H9 (cell line): ENCODE data around the gene TRMT61A. TPM values are rescaled to one million over a fixed set of nuclear protein-coding genes. Genes with fewer than 3 reads are reported as not detected.

Experiments
- DNase-seq: peaks from one replicate; pipeline ENCODE4 v3.0.0-alpha.2; 2017
- H2AFZ ChIP-seq: one replicate; pipeline ENCODE4 v1.6.1; 2013; ENCODE audit warnings: mild to moderate bottlenecking, low read length, control low read depth, moderate library complexity
- H2AK5ac ChIP-seq: 2 replicates; pipeline ENCODE4 v1.6.1; 2013; ENCODE audit warnings: low read length, control low read depth, mixed read lengths; ENCODE audit not compliant: insufficient read length
- H2BK120ac ChIP-seq: one replicate; pipeline ENCODE4 v1.6.1; 2013; ENCODE audit warnings: low read depth, mild to moderate bottlenecking, low read length, control low read depth, inconsistent platforms; ENCODE audit not compliant: poor library complexity, severe bottlenecking
- H2BK12ac ChIP-seq: 2 replicates; pipeline ENCODE4 v1.6.1; 2013; ENCODE audit warnings: low read length, control low read depth, mixed read lengths, low read depth; ENCODE audit not compliant: insufficient read length
- H2BK15ac ChIP-seq: 2 replicates; pipeline ENCODE4 v1.6.1; 2013; ENCODE audit warnings: low read depth, low read length, control low read depth
- H2BK20ac ChIP-seq: one replicate; pipeline ENCODE4 v1.6.1; 2013; ENCODE audit warnings: low read depth, mild to moderate bottlenecking, low read length, control low read depth, inconsistent platforms; ENCODE audit not compliant: poor library complexity, severe bottlenecking
- H2BK5ac ChIP-seq: 2 replicates; pipeline ENCODE4 v1.6.1; 2013; ENCODE audit warnings: low read length, control low read depth, mixed read lengths; ENCODE audit not compliant: insufficient read length
- H3K14ac ChIP-seq: 2 replicates; pipeline ENCODE4 v1.6.1; 2013; ENCODE audit warnings: low read length, control low read depth; ENCODE audit not compliant: insufficient read depth
- H3K18ac ChIP-seq: 2 replicates; pipeline ENCODE4 v1.6.1; 2013; ENCODE audit warnings: low read depth, mild to moderate bottlenecking, mixed read lengths, low read length, control low read depth; ENCODE audit not compliant: insufficient read length
- H3K23ac ChIP-seq: 2 replicates; pipeline ENCODE4 v1.6.1; 2013; ENCODE audit warnings: low read length, control low read depth, mixed read lengths, low read depth; ENCODE audit not compliant: insufficient read length
- H3K23me2 ChIP-seq: 2 replicates; pipeline ENCODE4 v1.6.1; 2013; ENCODE audit warnings: low read depth, mild to moderate bottlenecking, mixed read lengths, low read length, control low read depth; ENCODE audit not compliant: insufficient read length, poor library complexity, severe bottlenecking
- H3K27ac ChIP-seq: 2 replicates; pipeline ENCODE4 v1.5.1; 2013; ENCODE audit warnings: low read length, control low read depth, mixed read lengths, low read depth; ENCODE audit not compliant: insufficient read length
- H3K27me3 ChIP-seq: 2 replicates; pipeline ENCODE4 v1.6.1; 2013; ENCODE audit warnings: low read length, control low read depth, inconsistent platforms; ENCODE audit not compliant: insufficient read depth
- H3K4ac ChIP-seq: 2 replicates; pipeline ENCODE4 v1.6.1; 2013; ENCODE audit warnings: low read depth, mild to moderate bottlenecking, control low read depth, inconsistent platforms, low read length, moderate library complexity
- H3K4me1 ChIP-seq: 2 replicates; pipeline ENCODE4 v1.6.1; 2013; ENCODE audit warnings: low read length, control low read depth, inconsistent platforms; ENCODE audit not compliant: insufficient read depth
- H3K4me2 ChIP-seq: 2 replicates; pipeline ENCODE4 v1.6.1; 2013; ENCODE audit warnings: low read length, control low read depth, mixed read lengths; ENCODE audit not compliant: insufficient read length, insufficient read depth
- H3K56ac ChIP-seq: 2 replicates; pipeline ENCODE4 v1.6.1; 2013; ENCODE audit warnings: low read depth, mild to moderate bottlenecking, mixed read lengths, low read length, control low read depth; ENCODE audit not compliant: insufficient read length
- H3K79me1 ChIP-seq: 2 replicates; pipeline ENCODE4 v1.6.1; 2013; ENCODE audit warnings: low read depth, mild to moderate bottlenecking, moderate library complexity, low read length, control low read depth, inconsistent platforms; ENCODE audit not compliant: insufficient read depth, poor library complexity, severe bottlenecking
- H3K79me2 ChIP-seq: 2 replicates; pipeline ENCODE4 v1.6.1; 2013; ENCODE audit warnings: low read length, control low read depth, inconsistent platforms; ENCODE audit not compliant: insufficient read depth
- H3K9ac ChIP-seq: 2 replicates; pipeline ENCODE4 v1.6.1; 2013; ENCODE audit warnings: low read length, control low read depth, mixed read lengths; ENCODE audit not compliant: insufficient read length; ENCODE audit errors: extremely low read depth
- H3K9me3 ChIP-seq: one replicate; pipeline ENCODE4 v1.6.1; 2013; ENCODE audit warnings: low read depth, low read length, inconsistent platforms; ENCODE audit not compliant: control insufficient read depth
- H3T11ph ChIP-seq: one replicate; pipeline ENCODE4 v1.6.1; 2013; ENCODE audit warnings: mild to moderate bottlenecking, low read length, control low read depth, inconsistent platforms
- H4K20me1 ChIP-seq: one replicate; pipeline ENCODE4 v1.6.1; 2013; ENCODE audit not compliant: control insufficient read depth, insufficient read length, insufficient read depth
- H4K5ac ChIP-seq: 2 replicates; pipeline ENCODE4 v1.6.1; 2013; ENCODE audit warnings: low read depth, mild to moderate bottlenecking, mixed read lengths, low read length, control low read depth; ENCODE audit not compliant: insufficient read length
- H4K8ac ChIP-seq: replicated peaks from 2 replicates; pipeline ENCODE4 v1.6.1; 2013; ENCODE audit warnings: low read length, control low read depth, mixed read lengths, low read depth; ENCODE audit not compliant: insufficient read length
- H4K91ac ChIP-seq: 2 replicates; pipeline ENCODE4 v1.6.1; 2013; ENCODE audit warnings: low read depth, mild to moderate bottlenecking, moderate library complexity, mixed read lengths, low read length, control low read depth; ENCODE audit not compliant: insufficient read length
- H3K27ac Mint-ChIP-seq, 3 experiments: 2 replicates in 2 of 3; 3 replicates in 1 of 3; pipeline ENCODE4 v1.8.0; 2020 to 2021; ENCODE audit warnings: mixed read lengths in 3 of 3, mild to moderate bottlenecking in 1 of 3, moderate library complexity in 1 of 3
- H3K27me3 Mint-ChIP-seq: 2 replicates; pipeline ENCODE4 v1.8.0; 2021; ENCODE audit warnings: low read depth, mild to moderate bottlenecking, moderate library complexity, mixed read lengths
- H3K36me3 Mint-ChIP-seq, 3 experiments: 2 replicates in 2 of 3; 3 replicates in 1 of 3; pipeline ENCODE4 v1.8.0; 2020 to 2021; ENCODE audit warnings: low read depth in 3 of 3, mixed read lengths in 3 of 3; ENCODE audit not compliant: insufficient read depth in 1 of 3
- H3K4me1 Mint-ChIP-seq, 2 experiments: 2 replicates each; pipeline ENCODE4 v1.8.0; 2020; ENCODE audit warnings: mixed read lengths in 2 of 2
- H3K4me3 Mint-ChIP-seq, 2 experiments: 2 replicates in 1 of 2; 3 replicates in 1 of 2; pipeline ENCODE4 v1.8.0; 2020 to 2021; ENCODE audit warnings: mild to moderate bottlenecking in 2 of 2, mixed read lengths in 2 of 2, moderate library complexity in 1 of 2
- H3K9me3 Mint-ChIP-seq, 2 experiments: 2 replicates in 1 of 2; 3 replicates in 1 of 2; pipeline ENCODE4 v1.8.0; 2020; ENCODE audit warnings: mild to moderate bottlenecking in 2 of 2, mixed read lengths in 2 of 2, moderate library complexity in 1 of 2
- CTCF ChIP-seq: fragments of 200-600 bp; sonication (generic); conservative IDR thresholded peaks from 3 replicates; pipeline ENCODE4 v1.8.0; 2021; ENCODE audit warnings: antibody characterized with exemption, mild to moderate bottlenecking
- WGBS: extraction: QIAGEN DNeasy Blood & Tissue Kit; methylation state at CpG from one replicate; pipeline ENCODE4 v1.1.7; 2013; ENCODE audit warnings: missing lambda C conversion rate, low lambda C conversion rate, mixed read lengths; ENCODE audit not compliant: insufficient read length; ENCODE audit errors: extremely low coverage; 5-methylcytosine and 5-hydroxymethylcytosine counted together
- total RNA-seq: library from RNA; stranded (reverse); gene quantifications from 2 replicates; pipeline ENCODE4 v1.2.1, GENCODE V29; 2021

Gene TRMT61A
- total RNA-seq, 1 experiment from 2014 or later, result 21.9 TPM

DNA sequence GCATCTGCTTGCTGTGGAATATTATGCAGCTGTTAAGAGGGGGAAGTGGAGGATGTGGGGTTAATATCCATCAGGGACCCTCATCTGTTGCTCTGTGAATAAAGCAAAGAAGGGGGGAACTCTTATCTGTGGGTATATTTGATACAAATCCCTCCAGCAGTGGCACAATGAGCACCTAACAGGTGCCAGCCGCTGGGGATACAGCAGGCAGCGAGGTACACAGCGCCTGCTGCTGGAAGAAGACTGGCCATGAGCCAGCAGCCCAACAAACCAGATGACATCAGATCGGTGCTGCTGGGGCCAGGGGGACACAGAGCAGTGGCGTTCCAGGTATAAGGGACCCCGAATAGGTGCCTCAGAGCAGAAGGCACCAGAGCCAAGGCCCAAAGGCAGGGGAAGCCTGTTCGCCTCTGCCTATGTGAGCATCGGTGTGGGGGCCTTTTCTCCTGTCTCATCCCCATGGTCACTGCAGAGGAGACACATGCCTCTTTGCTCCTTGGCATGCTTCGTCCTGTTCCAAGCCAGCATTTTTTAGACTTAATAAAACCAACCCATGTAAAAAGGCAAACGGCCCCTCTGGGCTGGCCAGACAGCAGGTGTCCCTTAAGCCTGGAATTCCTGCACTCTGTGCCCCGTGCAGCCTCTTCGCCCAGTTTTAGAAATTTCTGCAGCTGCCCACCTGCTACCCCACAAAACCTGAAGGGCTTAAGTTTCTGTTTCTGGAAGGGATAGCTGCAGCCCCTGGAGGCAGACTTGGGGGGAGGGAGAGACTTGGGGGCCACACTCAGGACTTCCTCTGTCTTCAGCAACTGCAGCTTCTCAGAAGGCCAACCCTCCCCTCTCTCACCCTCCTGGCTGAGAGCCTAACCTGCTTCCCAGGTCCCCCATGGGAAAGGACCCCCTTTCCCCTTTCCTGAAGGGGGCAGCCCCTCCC is 4.7 kb upstream of the TRMT61A start:
- no peak overlapping the region for H3K4me2 ChIP-seq

More for the DNA sequence above, 4.7 kb upstream of the TRMT61A start:
- Histone ChIP-seq H3K4ac (no peak overlapping the region), H2AFZ (no peak overlapping the region), H2BK5ac (no peak overlapping the region), H3T11ph (no peak overlapping the region), H3K79me1 (no peaks in the 10 kb centered on the region), H3K18ac (no peak overlapping the region), H2BK20ac (no peak overlapping the region), H3K14ac (no peak overlapping the region), H3K56ac (no peak overlapping the region), H3K27me3 (peaks cover 7% of the 10 kb centered on the region; the same call in 1 of the 2 replicates), H3K4me1 (no peaks in the 10 kb centered on the region), H3K9me3 (no peaks in the 10 kb centered on the region), H3K79me2 (no peaks in the 10 kb centered on the region), H3K23me2 (peaks cover 12% of the 10 kb centered on the region), H2BK15ac (no peak overlapping the region), H4K5ac (no peak overlapping the region), H2BK12ac (no peak overlapping the region), H4K8ac (no peak overlapping the region), H3K27ac (no peak overlapping the region), H2BK120ac (no peak overlapping the region), H4K20me1 (peaks cover 3% of the 10 kb centered on the region), H3K23ac (no peak overlapping the region), H4K91ac (no peak overlapping the region), H3K9ac (no peak overlapping the region), H2AK5ac (no peak overlapping the region)
- Mint-ChIP-seq H3K36me3 (peaks cover 9 to 10% (median 10%) of the 10 kb centered on the region in 3 experiments), H3K27me3 (peaks cover 35% of the 10 kb centered on the region), H3K27ac (no peak overlapping the region; a peak in 1 of 7 replicates), H3K4me3 (peak overlapping the region in 1 of 2 experiments; percentile 77; a peak in 3 of 5 replicates), H3K4me1 (peaks cover 20 to 39% of the 10 kb centered on the region in 2 experiments), H3K9me3 (peaks cover 4 to 5% of the 10 kb centered on the region in 2 experiments; a peak in 3 of 5 replicates)
- no peak for DNase-seq
- WGBS, result no CpG with 5 or more reads among the region's 12 CpGs
- peak; percentile 50; the same call in 2 of the 3 replicates for TF ChIP-seq CTCF
